Panc1 (cell line): ENCODE results near the gene PLXNC1.

Source experiments
- CTCF ChIP-seq: fragments of 450-650 bp; IDR thresholded peaks from 2 replicates; pipeline ENCODE4 v1.5.1; 2017; ENCODE audit warnings: mild to moderate bottlenecking
- POLR2AphosphoS5 ChIP-seq: IDR thresholded peaks from 2 replicates; pipeline ENCODE4 v1.6.1; 2012; ENCODE audit warnings: mild to moderate bottlenecking, low read depth, low read length, moderate library complexity
- SIN3A ChIP-seq: IDR thresholded peaks from 2 replicates; pipeline ENCODE4 v1.6.1; 2012; ENCODE audit warnings: low read depth, mild to moderate bottlenecking, low read length, moderate library complexity, borderline replicate concordance; ENCODE audit not compliant: insufficient read depth

GRCh38 chr12:94280063-94280462 lies 131.7 kb downstream of the PLXNC1 start:
- TF ChIP-seq POLR2AphosphoS5, result no peak
- TF ChIP-seq CTCF, result no peak
- TF ChIP-seq SIN3A, result no peak
